K562 (cell line): ENCODE results near the gene FBXO17. TPM values are rescaled to one million over a fixed set of nuclear protein-coding genes. Genes with fewer than 3 reads are reported as not detected.

ENCODE experiments used
- ARHGAP35 ChIP-seq: fragments of 450-650 bp; IDR thresholded peaks from 2 replicates; pipeline ENCODE4 v1.6.1; 2018; ENCODE audit not compliant: partially characterized antibody
- ASH1L ChIP-seq: fragments of 450-650 bp; IDR thresholded peaks from 2 replicates; pipeline ENCODE4 v1.6.1; 2018; ENCODE audit warnings: borderline replicate concordance, mild to moderate bottlenecking, low read depth; ENCODE audit not compliant: partially characterized antibody
- CAMTA2 ChIP-seq: fragments of 250-450 bp; sonication (Bioruptor Pico); conservative IDR thresholded peaks from 2 replicates; pipeline ENCODE4 v1.5.1; 2022
- CEBPG ChIP-seq, 3 experiments: fragments of 200-800 bp in 1 of 3; sonication (Bioruptor generic) in 1 of 3; sonication (generic) in 1 of 3; formaldehyde crosslinking in 1 of 3; IDR thresholded peaks in 2 of 3; conservative IDR thresholded peaks in 1 of 3; 2 replicates each; pipeline versions ENCODE4 v1.6.1 to v1.8.0; 2016 to 2022; ENCODE audit warnings: missing compliant biosample characterization in 2 of 3, missing genetic modification characterization in 2 of 3, mild to moderate bottlenecking in 1 of 3, missing genetic modification reagents in 1 of 3
- CREB3L1 ChIP-seq: fragments of 450-650 bp; IDR thresholded peaks from 2 replicates; pipeline ENCODE4 v1.6.1; 2014; ENCODE audit warnings: low read depth, mild to moderate bottlenecking, moderate library complexity, borderline replicate concordance
- DPF2 ChIP-seq: fragments of 450-650 bp; IDR thresholded peaks from 2 replicates; pipeline ENCODE4 v1.6.1; 2016
- GMEB1 ChIP-seq: fragments of 250-450 bp; sonication (Bioruptor Pico); IDR thresholded peaks from 2 replicates; pipeline ENCODE4 v1.4.0; 2020; ENCODE audit warnings: mild to moderate bottlenecking
- HES1 ChIP-seq: fragments of 450-650 bp; IDR thresholded peaks from 2 replicates; pipeline ENCODE4 v1.6.1; 2016; ENCODE audit warnings: low read depth, mild to moderate bottlenecking, moderate library complexity
- HLTF ChIP-seq: fragments of 450-650 bp; IDR thresholded peaks from 2 replicates; pipeline ENCODE4 v1.6.1; 2016
- HMBOX1 ChIP-seq: sonication (generic); IDR thresholded peaks from 2 replicates; pipeline ENCODE4 v1.6.1; 2016
- NUFIP1 ChIP-seq: fragments of 450-650 bp; IDR thresholded peaks from 2 replicates; pipeline ENCODE4 v1.6.1; 2018; ENCODE audit not compliant: partially characterized antibody
- POLR2A ChIP-seq: fragments of 450-650 bp; conservative IDR thresholded peaks from 2 replicates; pipeline ENCODE4 v1.6.1; 2016
- PTBP1 ChIP-seq: fragments of 200-400 bp; formaldehyde crosslinking; IDR thresholded peaks from 2 replicates; pipeline ENCODE4 v1.6.1; 2017; ENCODE audit warnings: low read depth, low read length
- RBM17 ChIP-seq: fragments of 200-400 bp; formaldehyde crosslinking; IDR thresholded peaks from 2 replicates; pipeline ENCODE4 v1.6.1; 2017; ENCODE audit warnings: low read depth, mild to moderate bottlenecking, low read length, borderline replicate concordance
- SMARCA5 ChIP-seq: fragments of 450-650 bp; IDR thresholded peaks from 2 replicates; pipeline ENCODE4 v1.6.1; 2016
- STAT5A ChIP-seq: IDR thresholded peaks from 2 replicates; pipeline ENCODE4 v1.6.1; 2012; ENCODE audit warnings: low read length, inconsistent platforms, borderline replicate concordance
- SUPT5H ChIP-seq: fragments of 450-650 bp; IDR thresholded peaks from 2 replicates; pipeline ENCODE4 v1.6.1; 2016
- TRIM24 ChIP-seq, 2 experiments: fragments of 450-650 bp; IDR thresholded peaks; 2 replicates each; pipeline ENCODE4 v1.6.1; 2016
- ZBTB49 ChIP-seq: sonication (generic); formaldehyde crosslinking; IDR thresholded peaks from 2 replicates; pipeline ENCODE4 v1.8.0; 2022; ENCODE audit warnings: missing genetic modification reagents, mild to moderate bottlenecking, borderline replicate concordance
- ZNF395 ChIP-seq: fragments of 200-800 bp; sonication (Bioruptor generic); IDR thresholded peaks from 2 replicates; pipeline ENCODE4 v1.6.1; 2017; ENCODE audit warnings: missing genetic modification characterization, missing compliant biosample characterization
- polyA plus RNA-seq, 8 experiments: library from polyadenylated mRNA; depleted of rRNA in 4 of 8; stranded (reverse) in 5 of 8; unstranded in 3 of 8; fragments of >200 nt; fragmentation: Nextera tagmentation in 2 of 8; fragmentation: Illumina TruSeq in 1 of 8; extraction: Ambion mirVana in 2 of 8; extraction: Trizol in 1 of 8; gene quantifications; 2 replicates each; pipeline versions ENCODE4 v1.2.1 to v1.2.3, GENCODE V29; 2011 to 2014; ENCODE audit warnings: inconsistent platforms in 1 of 8, missing spikeins in 1 of 8
- total RNA-seq, 7 experiments: library from RNA; depleted of rRNA in 6 of 7; stranded (reverse); fragments of >200 nt in 6 of 7; fragmentation: Illumina TruSeq in 2 of 7; extraction: Trizol in 2 of 7; gene quantifications; 2 replicates each; pipeline versions ENCODE4 v1.2.1 to v1.2.3, GENCODE V29; 2011 to 2021; ENCODE audit warnings: low replicate concordance in 1 of 7

FBXO17 gene
- total and polyA plus RNA-seq, 9 of the 15 experiments (the other 6 are each of a cell fraction or from before 2014, with no cell fraction given), result 4.1 to 27.1 (median 19.0) TPM

- TF ChIP-seq ZNF395 (CRISPR knock-in tag) (no peak), ARHGAP35 (peak; percentile 14), POLR2A (peak; percentile 51), STAT5A (peak; percentile 39; the same call in 1 of the 2 replicates), PTBP1 (no peak), CEBPG (CRISPR knock-in tag; IDR thresholded peaks at IDR 0.05) (no peak), CEBPG (tag; conservative IDR thresholded peaks at IDR 0.05 in 1 of 2, IDR thresholded peaks at IDR 0.05 in 1 of 2) (no peak), ZBTB49 (CRISPR knock-in tag) (no peak), CAMTA2 (no peak), SUPT5H (peak; percentile 52; the same call in 1 of the 2 replicates), SMARCA5 (peak; percentile 19; the same call in 1 of the 2 replicates), NUFIP1 (no peak), HMBOX1 (no peak), RBM17 (no peak), GMEB1 (CRISPR knock-in tag) (no peak), DPF2 (0 out of 2 replicates have a peak, but pooled peaks have one; percentile 24), CREB3L1 (no peak), ASH1L (no peak), HLTF (no peak), TRIM24 (IDR thresholded peaks at IDR 0.05) (peak in 1 of 2 experiments; percentile 43; a peak in 1 of 4 replicates), HES1 (no peak)
These were observed 54.7 kb downstream of the FBXO17 start (continued) for GRCh38 chr19:38920602-38921419.
